Measurements from ENCODE around the gene SNAPC4. TPM values are rescaled to one million over a fixed set of nuclear protein-coding genes. Genes with fewer than 3 reads are reported as not detected.

SNAPC4 gene
- total RNA-seq, 1 experiment from 2014 or later, result 24.8 TPM

GRCh38 chr9:136421791-136422190 lies 21.8 kb upstream of the SNAPC4 start:
- Histone ChIP-seq H3K36me3 (ENCODE audit: insufficient read depth, low read length, poor library complexity, severe bottlenecking) (peaks cover 67% of the 10 kb centered on the region), H3K4me3 (ENCODE audit: low read depth, low read length, poor library complexity, severe bottlenecking) (no peak overlapping the region), H3K4me1 (ENCODE audit: insufficient read depth, low read length, poor library complexity, severe bottlenecking) (peaks cover 3% of the 10 kb centered on the region), H3K27ac (ENCODE audit: low read depth, low read length, poor library complexity, severe bottlenecking) (no peak overlapping the region), H3K9me3 (ENCODE audit: low read depth, low read length, poor library complexity, severe bottlenecking) (no peaks in the 10 kb centered on the region), H3K27me3 (replicated peaks; ENCODE audit: insufficient read depth, low read depth, low read length, poor library complexity) (no peaks in the 10 kb centered on the region)
- intact Hi-C loops (cut with micrococcal nuclease; ENCODE audit: unreplicated experiment), result no loop called here
- no peak for DNase-seq (ENCODE audit: low spot score)
- ChIA-PET POLR2A (ENCODE audit: low non-redundant PET) (no interaction called here), CTCF (interaction anchor here (0.7 kb wide), 1 partner anchor 18 kb away, joined by 7 read pairs; no protein-coding TSS in a partner anchor)
- TF ChIP-seq EZH2 (IDR thresholded peaks at IDR 0.05; ENCODE audit: borderline replicate concordance, low read depth, low read length, poor library complexity, severe bottlenecking) (no peak), CTCF (conservative IDR thresholded peaks at IDR 0.05; ENCODE audit: low read depth, low read length) (no peak)
- no TSS peak for BruUV-seq (replicated peaks)

GRCh38 chr9:136419092-136419420 lies 19.1 kb upstream of the SNAPC4 start:
- no peak for TF ChIP-seq EZH2 (IDR thresholded peaks at IDR 0.05; ENCODE audit: borderline replicate concordance, low read depth, low read length, poor library complexity, severe bottlenecking)
- TF ChIP-seq CTCF (conservative IDR thresholded peaks at IDR 0.05; ENCODE audit: low read depth, low read length), result no peak
- CTCF ChIA-PET, result no interaction called here
- no peaks in the 10 kb centered on the region for H3K27me3 ChIP-seq (replicated peaks; ENCODE audit: insufficient read depth, low read depth, low read length, poor library complexity)
- H3K27ac ChIP-seq (ENCODE audit: low read depth, low read length, poor library complexity, severe bottlenecking), result no peak overlapping the region
- POLR2A ChIA-PET (ENCODE audit: low non-redundant PET), result no interaction called here
- no peak for DNase-seq (ENCODE audit: low spot score)
- H3K9me3 ChIP-seq (ENCODE audit: low read depth, low read length, poor library complexity, severe bottlenecking), result no peaks in the 10 kb centered on the region
- BruUV-seq (replicated peaks), result no TSS peak
- H3K36me3 ChIP-seq (ENCODE audit: insufficient read depth, low read length, poor library complexity, severe bottlenecking), result peaks cover 79% of the 10 kb centered on the region
- intact Hi-C loops (cut with micrococcal nuclease; ENCODE audit: unreplicated experiment), result no loop called here
- H3K4me1 ChIP-seq (ENCODE audit: insufficient read depth, low read length, poor library complexity, severe bottlenecking), result no peaks in the 10 kb centered on the region
- no peak overlapping the region for H3K4me3 ChIP-seq (ENCODE audit: low read depth, low read length, poor library complexity, severe bottlenecking)

GRCh38 chr9:136418182-136419091 lies 18.5 kb upstream of the SNAPC4 start:
- Histone ChIP-seq H3K9me3 (ENCODE audit: low read depth, low read length, poor library complexity, severe bottlenecking) (no peaks in the 10 kb centered on the region), H3K36me3 (ENCODE audit: insufficient read depth, low read length, poor library complexity, severe bottlenecking) (peaks cover 83% of the 10 kb centered on the region), H3K4me3 (ENCODE audit: low read depth, low read length, poor library complexity, severe bottlenecking) (no peak overlapping the region), H3K4me1 (ENCODE audit: insufficient read depth, low read length, poor library complexity, severe bottlenecking) (no peaks in the 10 kb centered on the region), H3K27ac (ENCODE audit: low read depth, low read length, poor library complexity, severe bottlenecking) (no peak overlapping the region), H3K27me3 (replicated peaks; ENCODE audit: insufficient read depth, low read depth, low read length, poor library complexity) (no peaks in the 10 kb centered on the region)
- DNase-seq (ENCODE audit: low spot score), result no peak
- intact Hi-C loops (cut with micrococcal nuclease; ENCODE audit: unreplicated experiment), result no loop called here
- BruUV-seq (replicated peaks), result no TSS peak
- no peak for TF ChIP-seq EZH2 (IDR thresholded peaks at IDR 0.05; ENCODE audit: borderline replicate concordance, low read depth, low read length, poor library complexity, severe bottlenecking)
- no peak for TF ChIP-seq CTCF (conservative IDR thresholded peaks at IDR 0.05; ENCODE audit: low read depth, low read length)
- ChIA-PET CTCF (no interaction called here), POLR2A (ENCODE audit: low non-redundant PET) (no interaction called here)

Measured in A673 (cell line).